ENCODE data around the gene HNMT.
"Not testable (repeated sequence)": the region's sequence is repeated elsewhere in the genome, so short reads cannot be mapped to it uniquely, and the experiment has no call there.

Gene HNMT

GRCh38 chr2:137947032-137947727 is 17.1 kb upstream of the HNMT start:
- no peak for DNase-seq

DNA sequence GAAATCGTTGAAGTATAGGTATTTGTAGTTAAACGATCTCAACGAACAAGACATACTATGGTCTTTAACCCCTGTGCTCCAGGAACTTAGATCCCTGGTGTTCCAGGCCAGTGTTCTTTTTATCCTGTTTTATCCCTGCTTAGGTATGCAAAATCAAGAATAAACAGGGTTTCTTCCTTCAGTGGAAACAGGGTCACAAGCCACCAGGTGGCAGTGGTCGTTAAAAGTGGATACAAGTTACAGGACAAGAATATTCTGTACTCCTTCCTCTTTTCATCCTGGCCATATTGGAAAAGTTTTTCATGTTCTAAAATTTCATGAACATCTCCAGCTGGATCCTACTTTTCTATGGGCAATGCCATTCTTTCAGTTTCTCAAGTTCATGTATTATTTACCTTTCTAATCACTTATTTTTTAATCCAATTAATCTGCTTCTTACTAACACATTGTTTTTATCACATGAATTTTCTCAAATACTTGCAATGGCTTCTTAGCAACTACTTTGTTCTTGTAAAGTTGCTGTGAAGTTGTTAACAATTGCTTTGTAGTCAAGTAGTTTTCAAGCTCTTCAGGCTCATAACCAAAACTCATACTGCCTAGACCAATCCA is 16.4 kb upstream of the HNMT start:
- DNase-seq, result peak; percentile 38

DNA sequence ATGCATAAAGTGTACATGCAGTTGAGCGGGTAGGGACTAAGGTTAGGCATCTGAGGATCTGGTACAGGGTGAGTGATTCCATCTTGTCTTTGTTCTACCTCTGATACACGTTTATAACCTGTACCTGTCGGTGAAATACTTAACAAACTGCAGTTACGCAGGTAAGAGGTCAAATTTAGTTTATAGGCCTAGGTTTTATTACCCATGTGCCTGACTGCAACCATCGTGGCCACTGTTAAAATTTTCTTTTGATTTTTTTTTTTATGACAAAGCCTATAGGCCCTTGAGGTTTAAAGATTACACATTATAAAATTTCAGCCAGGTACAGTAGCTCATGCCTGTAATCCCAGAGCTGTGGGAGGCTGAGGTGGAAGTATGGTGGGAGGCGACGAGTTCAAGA is 15.4 kb upstream of the HNMT start:
- DNase-seq, result no peak

- no peak for DNase-seq
Measured at GRCh38 chr2:137950238-137950637, 14.0 kb upstream of the HNMT start.

DNA sequence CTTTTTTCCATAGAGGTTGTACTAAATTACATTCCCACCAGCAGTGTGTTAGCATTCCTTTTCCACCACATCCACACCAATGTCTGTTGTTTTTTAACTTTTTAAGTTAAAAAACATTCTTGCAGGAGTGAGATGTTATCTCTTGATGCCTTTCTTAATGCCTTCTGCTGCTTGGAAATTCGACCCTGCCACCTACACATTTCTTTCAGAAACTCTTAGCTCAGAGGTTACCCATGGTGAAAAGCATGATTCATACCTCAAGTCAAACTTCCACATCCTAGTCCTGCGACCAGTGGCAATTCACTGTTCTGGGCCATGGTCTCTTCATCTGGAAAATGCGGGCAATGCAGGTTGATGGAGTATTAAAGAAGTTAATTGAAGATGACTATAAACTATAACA is 12.7 kb upstream of the HNMT start:
- no peak for DNase-seq

DNA sequence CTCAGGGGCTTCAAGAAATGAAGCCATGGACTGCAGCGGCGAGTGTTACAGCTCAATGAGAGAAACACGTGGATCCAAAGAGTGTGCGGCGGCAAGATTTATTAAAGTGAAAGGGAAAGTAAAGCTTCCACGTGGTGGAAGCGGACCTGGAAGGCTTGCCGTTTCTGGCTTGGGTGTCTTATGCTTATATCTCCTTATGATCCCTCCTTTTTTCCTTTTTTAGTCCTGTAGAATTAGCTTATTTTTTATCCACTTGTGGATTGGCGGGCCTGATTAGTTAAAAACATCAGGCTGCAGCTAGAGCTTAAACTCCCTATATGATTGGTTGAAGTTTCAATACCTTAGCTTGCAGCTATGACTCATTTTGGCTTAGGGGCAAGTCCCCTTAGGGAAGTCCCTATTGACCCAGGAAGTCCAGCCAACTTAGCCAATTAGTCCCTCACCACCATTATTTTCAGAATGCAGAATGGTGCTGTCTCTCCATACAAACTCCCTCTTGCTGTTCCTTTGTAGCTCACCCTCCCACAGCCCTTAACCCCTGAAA is 11.6 kb upstream of the HNMT start:
- no peak for DNase-seq

GRCh38 chr2:137955536-137955935 is 8.7 kb upstream of the HNMT start:
- no peak for DNase-seq

- no peak for DNase-seq
Measured at GRCh38 chr2:137957033-137957432, 7.2 kb upstream of the HNMT start.

- DNase-seq, result no peak
Measured at GRCh38 chr2:137959166-137959565, 5.1 kb upstream of the HNMT start.

GRCh38 chr2:137960223-137960622 is 4.0 kb upstream of the HNMT start:
- DNase-seq, result no peak

- no peak for DNase-seq
Measured at GRCh38 chr2:137961602-137962001, 2.7 kb upstream of the HNMT start.

- DNase-seq, result no peak
Measured at GRCh38 chr2:137963535-137964065, 673 bp upstream of the HNMT start.

- DNase-seq, result no peak
Measured at GRCh38 chr2:137964859-137965459, 686 bp downstream of the HNMT start.

DNA sequence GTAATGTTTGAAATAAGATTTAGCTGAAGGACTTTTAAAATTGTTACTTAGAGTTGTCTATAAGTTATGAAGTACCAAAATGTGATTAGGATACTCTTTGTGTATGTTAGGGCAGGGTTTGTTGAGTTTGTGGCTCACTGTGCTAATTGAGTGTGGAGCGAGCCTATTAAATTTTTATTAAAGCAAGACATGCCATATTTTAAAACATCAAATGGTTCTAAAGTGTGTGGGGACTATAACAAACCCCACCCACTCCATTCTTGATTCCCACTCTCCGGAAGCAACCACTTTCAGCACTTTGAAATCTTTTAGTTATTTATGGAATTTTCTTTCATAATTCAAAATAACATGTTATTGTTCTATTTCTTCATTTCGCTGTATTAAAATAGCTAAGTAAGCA is 1.8 kb downstream of the HNMT start:
- DNase-seq, result no peak

- DNase-seq, result no peak
Measured at GRCh38 chr2:137967042-137967441, 2.8 kb downstream of the HNMT start.

DNA sequence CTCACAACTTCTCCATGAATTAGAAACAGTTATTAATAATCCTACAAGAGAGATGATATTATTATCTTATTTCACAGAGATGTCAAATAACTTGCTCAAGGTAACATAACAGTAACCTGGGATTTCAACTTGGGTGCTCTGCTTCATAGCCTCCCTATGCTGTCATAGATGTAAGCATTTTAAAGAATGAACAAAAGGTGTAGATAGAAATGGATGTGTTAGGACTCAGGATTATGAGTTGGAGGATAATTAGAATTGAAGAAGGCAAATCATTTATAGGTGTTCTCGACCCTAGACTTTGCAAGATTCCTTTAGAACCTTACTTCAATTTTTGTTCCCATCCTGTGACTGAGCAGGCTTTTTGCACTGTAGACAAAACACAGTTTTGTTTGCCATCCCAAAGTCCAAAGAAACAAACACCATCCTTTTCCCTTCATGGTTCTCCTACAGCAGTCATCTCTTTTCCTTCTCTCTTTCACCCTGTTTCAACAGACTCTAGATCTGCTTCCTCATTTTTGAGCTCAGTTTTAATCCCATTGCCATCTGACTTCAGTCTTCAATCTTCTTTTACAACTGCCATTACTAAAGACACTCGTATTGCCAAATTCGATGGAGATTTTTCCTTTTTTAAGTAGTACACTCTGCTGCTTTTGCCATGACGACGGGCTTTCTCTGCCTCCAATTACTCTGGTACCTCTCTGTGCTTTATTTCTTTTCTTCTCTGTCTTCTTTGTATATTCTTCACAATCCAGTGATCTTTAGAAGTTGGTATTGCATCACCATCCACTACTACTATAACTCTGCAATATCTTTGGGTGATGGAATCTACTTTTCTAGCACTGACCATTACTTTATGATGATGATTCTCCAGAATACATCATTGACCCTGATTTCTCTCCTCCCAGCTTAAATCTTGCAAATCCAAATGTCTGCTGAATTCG is 4.5 kb downstream of the HNMT start:
- no peak for DNase-seq

GRCh38 chr2:137969418-137969765 is 5.1 kb downstream of the HNMT start:
- DNase-seq, result no peak

DNA sequence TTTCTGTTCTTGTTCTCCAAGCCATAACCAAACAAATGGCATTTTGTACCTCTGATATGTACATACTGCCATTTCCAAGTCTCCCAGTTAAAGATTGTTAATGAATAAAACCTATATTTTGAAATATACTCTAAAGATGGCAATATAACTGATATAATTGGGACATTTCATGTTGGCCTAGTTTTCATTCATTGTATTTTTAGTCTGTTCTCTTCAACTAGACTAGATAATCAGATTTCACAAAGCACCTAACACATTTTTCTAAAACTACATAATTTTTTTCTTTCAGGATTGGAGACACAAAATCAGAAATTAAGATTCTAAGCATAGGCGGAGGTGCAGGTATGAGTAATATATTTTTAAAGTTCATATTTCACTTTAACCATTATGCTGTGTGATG is 5.6 kb downstream of the HNMT start:
- no peak for DNase-seq

DNA sequence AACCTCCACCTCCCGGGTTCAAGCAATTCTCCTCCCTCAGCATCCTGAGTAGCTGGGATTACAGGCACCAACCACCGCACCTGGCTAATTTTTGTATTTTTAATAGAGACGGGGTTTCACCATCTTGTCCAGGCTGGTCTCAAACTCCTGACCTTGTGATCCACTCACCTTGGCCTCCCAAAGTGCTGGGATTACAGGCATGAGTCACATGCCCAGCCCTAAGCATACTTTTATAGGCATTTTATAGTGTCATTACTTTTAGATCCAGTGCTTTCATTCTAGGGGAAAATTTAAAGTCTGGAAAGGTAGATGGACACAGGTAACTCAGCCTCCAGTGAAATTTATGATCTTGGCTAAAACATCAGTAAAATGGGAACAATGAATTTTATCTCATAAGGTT is 7.0 kb downstream of the HNMT start:
- not testable (repeated sequence) for DNase-seq

DNA sequence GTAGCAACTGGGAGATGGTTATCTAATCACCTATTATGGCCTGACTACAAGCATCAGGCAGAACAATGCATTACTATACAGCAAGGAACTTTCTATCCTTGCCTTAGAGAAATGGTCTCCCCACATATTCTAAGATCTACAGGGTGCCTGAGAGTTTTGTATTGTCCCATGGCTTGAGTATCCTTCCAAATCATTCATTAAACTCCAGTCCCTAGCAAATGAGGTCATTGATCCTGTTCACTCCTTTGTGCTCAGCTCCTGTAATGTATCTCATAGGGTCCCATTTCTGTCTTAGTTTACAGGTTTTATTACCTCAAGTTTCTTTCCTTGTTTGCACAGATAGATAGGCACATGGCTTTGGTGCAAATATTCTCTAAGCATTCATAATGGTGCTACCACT is 9.0 kb downstream of the HNMT start:
- DNase-seq, result no peak

- DNase-seq, result no peak
Measured at GRCh38 chr2:137975280-137976271, 11.3 kb downstream of the HNMT start.

- no peak for DNase-seq
Measured at GRCh38 chr2:137976274-137976673, 12.0 kb downstream of the HNMT start.

All from KG1 (cell line).